ENCODE results near the gene CD86.

The CD86 gene

GRCh38 chr3:122055215-122055614, at the start of gene CD86:
TSS of gene CD86 (plus strand) at chr3:122055362. CDS start at chr3:122055490, 128 bp downstream.
- no peak for DNase-seq (ENCODE audit: low spot score)
- peak within 1 kb of the TSS; percentile 40 for H3K4me3 ChIP-seq
- TF ChIP-seq CTCF (IDR thresholded peaks at IDR 0.05) = no peak

GRCh38 chr3:122006267-122006666, 48.9 kb upstream of the CD86 start:
- no peak for DNase-seq (ENCODE audit: low spot score)
- Histone ChIP-seq H3K4me3 (no peak overlapping the region), H3K27ac (no peak overlapping the region)
- no peak for TF ChIP-seq CTCF (IDR thresholded peaks at IDR 0.05)

More at GRCh38 chr3:122055215-122055614, at the start of gene CD86:
- H3K27ac ChIP-seq = peak within 1 kb of the TSS in 1 of 2 donors; percentile 41

- Histone ChIP-seq H3K27ac (no peak overlapping the region), H3K4me3 (no peak overlapping the region)
- no peak for DNase-seq (ENCODE audit: low spot score)
- TF ChIP-seq CTCF (IDR thresholded peaks at IDR 0.05) = no peak
Observed at GRCh38 chr3:122008166-122008565, 47.0 kb upstream of the CD86 start.

- Histone ChIP-seq H3K27ac (no peak overlapping the region), H3K4me3 (no peak overlapping the region)
- no peak for DNase-seq (ENCODE audit: low spot score)
- TF ChIP-seq CTCF (IDR thresholded peaks at IDR 0.05) = no peak
Observed at GRCh38 chr3:122010506-122010905, 44.7 kb upstream of the CD86 start.

GRCh38 chr3:122011396-122011795, 43.8 kb upstream of the CD86 start:
- no peak overlapping the region for H3K4me3 ChIP-seq
- DNase-seq (ENCODE audit: low spot score) = no peak
- H3K27ac ChIP-seq = no peak overlapping the region
- TF ChIP-seq CTCF (IDR thresholded peaks at IDR 0.05) = no peak

GRCh38 chr3:122012821-122013220, 42.3 kb upstream of the CD86 start:
- Histone ChIP-seq H3K4me3 (no peak overlapping the region), H3K27ac (no peak overlapping the region)
- no peak for TF ChIP-seq CTCF (IDR thresholded peaks at IDR 0.05)
- no peak for DNase-seq (ENCODE audit: low spot score)

- no peak for TF ChIP-seq CTCF (IDR thresholded peaks at IDR 0.05)
- DNase-seq (ENCODE audit: low spot score) = no peak
- Histone ChIP-seq H3K4me3 (no peak overlapping the region), H3K27ac (no peak overlapping the region)
Observed at GRCh38 chr3:122013448-122013925, 41.7 kb upstream of the CD86 start.

All from coronary artery (tissue), 2 donors.